Measurements from ENCODE around the gene EVA1A.

The EVA1A gene

DNA sequence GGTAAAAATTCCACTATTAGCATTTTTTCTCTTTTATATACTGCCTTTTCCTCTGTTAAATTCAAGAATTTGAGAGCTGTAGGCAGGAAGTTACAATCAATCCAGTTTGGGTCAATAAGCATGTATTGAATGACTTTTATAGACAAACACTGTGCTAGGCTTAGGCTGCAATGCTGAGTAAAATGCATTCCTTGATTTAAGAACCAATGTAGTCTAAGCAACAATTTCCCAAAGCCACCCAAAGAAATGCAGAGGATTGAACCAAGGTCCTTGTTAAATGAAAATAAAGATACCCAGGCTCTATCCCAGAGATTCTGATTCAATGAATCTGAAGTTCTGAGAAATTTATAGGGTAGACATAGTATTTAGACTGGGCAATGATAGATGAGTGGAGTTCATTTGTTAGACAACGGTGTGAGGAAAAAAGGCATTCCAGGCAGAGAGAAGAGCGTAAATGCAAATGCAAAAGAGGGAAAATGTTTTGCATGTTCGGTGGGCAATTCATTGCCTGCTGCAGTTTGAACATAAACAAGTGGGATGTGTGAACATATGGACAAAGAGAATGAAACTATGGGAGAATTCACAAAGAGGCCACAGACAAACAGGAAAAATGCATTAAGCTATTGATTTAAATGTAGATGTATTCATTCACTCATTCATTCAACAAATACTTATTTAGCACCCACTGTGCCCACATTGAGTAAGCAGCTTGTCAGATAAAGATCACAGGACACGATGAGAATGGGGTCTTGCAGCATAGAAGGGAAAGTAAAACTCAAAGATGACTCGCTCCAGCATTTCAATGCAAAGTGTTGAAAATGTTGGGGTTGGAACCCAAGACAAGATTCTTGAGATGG is 107.1 kb downstream of the EVA1A start:
- no peak for DNase-seq

DNA sequence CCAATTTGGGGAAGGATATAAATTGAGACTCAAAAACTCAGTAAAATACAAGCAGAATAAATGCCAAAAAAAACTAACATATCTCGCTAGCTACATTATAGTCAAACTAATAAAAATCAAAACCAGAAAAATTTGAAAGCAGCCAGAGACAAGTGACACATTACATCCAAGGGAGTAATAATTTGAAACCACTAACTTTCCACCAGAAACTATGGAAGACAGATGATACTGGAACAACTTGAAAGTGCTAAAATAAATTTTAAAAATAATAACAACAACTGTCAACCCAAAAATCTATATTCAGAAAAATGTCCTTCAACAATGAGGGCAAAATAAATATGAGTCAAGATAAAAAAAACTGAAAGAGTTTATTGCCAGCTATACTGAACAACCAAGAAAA is 110.7 kb downstream of the EVA1A start:
- DNase-seq = no peak

DNA sequence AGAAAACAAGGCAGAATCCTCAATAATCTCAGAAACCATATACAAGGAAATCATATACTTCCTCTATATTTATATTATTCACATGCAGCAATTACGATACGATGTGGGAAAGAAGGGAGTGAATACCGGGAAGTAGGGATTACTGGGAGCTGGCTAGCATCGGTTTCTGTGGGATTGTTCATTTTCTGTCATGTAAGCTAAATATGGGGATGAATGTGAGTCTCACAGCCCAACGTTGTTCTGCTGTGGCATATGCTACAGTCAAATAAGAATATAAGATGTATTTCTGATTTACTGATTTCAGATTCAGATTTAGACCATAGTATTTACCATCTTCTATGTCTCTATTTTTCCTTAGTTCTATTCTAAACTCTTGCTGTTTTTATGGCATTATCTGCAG is 113.6 kb downstream of the EVA1A start:
- no peak for DNase-seq
